HG03103 (cell line): ENCODE measurements around the gene PFDN6.
A peak's percentile ranks its signal among the peaks of the same experiment; 100 is the strongest.

ENCODE experiments used
- ATAC-seq: cut with Tn5 transposase; IDR thresholded peaks from one replicate; pipeline ENCODE4 v1.9.1; 2021; ENCODE audit warnings: low read depth; ENCODE audit not compliant: unreplicated experiment

The PFDN6 gene

GRCh38 chr6:33292996-33293682 lies 3.7 kb downstream of the PFDN6 start:
- ATAC-seq = no peak

- no peak for ATAC-seq
These were observed 4.9 kb downstream of the PFDN6 start for GRCh38 chr6:33294086-33294823.

GRCh38 chr6:33295621-33296369 lies 6.4 kb downstream of the PFDN6 start:
- no peak for ATAC-seq

GRCh38 chr6:33296797-33297405 lies 7.5 kb downstream of the PFDN6 start:
- no peak for ATAC-seq

GRCh38 chr6:33297406-33297955 lies 8.1 kb downstream of the PFDN6 start:
- ATAC-seq = no peak

- ATAC-seq = no peak
These were observed 8.8 kb downstream of the PFDN6 start for GRCh38 chr6:33297956-33298772.

GRCh38 chr6:33298773-33299236 lies 9.4 kb downstream of the PFDN6 start, which contains the start of gene RGL2:
RGL2 (minus strand) TSS chr6:33298942; CDS start chr6:33298610, 332 bp downstream.
- no peak for ATAC-seq

GRCh38 chr6:33299237-33299944 lies 10.0 kb downstream of the PFDN6 start:
- peak; percentile 75 for ATAC-seq

GRCh38 chr6:33301877-33302276 lies 12.5 kb downstream of the PFDN6 start:
- ATAC-seq = no peak

GRCh38 chr6:33304216-33304615 lies 14.8 kb downstream of the PFDN6 start:
- ATAC-seq = no peak

- no peak for ATAC-seq
These were observed 15.7 kb downstream of the PFDN6 start for GRCh38 chr6:33305052-33305451.

- no peak for ATAC-seq
These were observed 17.0 kb downstream of the PFDN6 start for GRCh38 chr6:33306356-33306755.

GRCh38 chr6:33312361-33313104 lies 23.1 kb downstream of the PFDN6 start:
- ATAC-seq = no peak

GRCh38 chr6:33313105-33313708 lies 23.8 kb downstream of the PFDN6 start:
- ATAC-seq = no peak

GRCh38 chr6:33313709-33314514 lies 24.5 kb downstream of the PFDN6 start, which contains the start of gene TAPBP:
TAPBP (minus strand) TSS chr6:33314078; CDS start chr6:33314041, 37 bp downstream.
- ATAC-seq = no peak

- no peak for ATAC-seq
These were observed 25.1 kb downstream of the PFDN6 start for GRCh38 chr6:33314515-33314942.
